ENCODE measurements around the gene RAB11FIP5. TPM values are rescaled to one million over a fixed set of nuclear protein-coding genes. Genes with fewer than 3 reads are reported as not detected.
A peak's percentile ranks its signal among the peaks of the same experiment; 100 is the strongest.

RAB11FIP5 gene
- total and polyA plus RNA-seq, 7 donors: 13.0 to 24.2 (median 23.4) TPM

DNA sequence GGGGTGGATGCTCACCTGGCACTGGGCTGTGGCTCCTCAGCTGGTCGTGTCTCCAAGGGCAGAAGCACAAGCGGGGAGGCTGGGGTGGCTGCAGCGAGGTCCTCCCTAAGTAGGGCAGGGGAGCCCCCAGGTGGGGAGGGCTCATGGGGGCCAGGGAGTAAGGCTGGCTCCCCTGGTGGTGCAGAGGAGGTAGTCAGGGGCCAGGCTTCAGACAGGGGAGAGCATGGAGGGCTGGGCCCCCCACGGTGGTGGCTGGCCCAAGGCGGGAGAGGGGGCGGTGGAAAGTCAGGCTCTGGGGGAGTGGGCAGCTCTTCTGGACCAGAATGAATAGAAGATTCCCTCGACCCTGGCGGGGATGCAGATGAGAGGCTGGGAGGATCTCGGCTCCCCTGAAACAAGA is 33.1 kb downstream of the RAB11FIP5 start:
- intact Hi-C loops (cut with DNase I): loop anchor here in 1 of 2 donors (5.0 kb wide), 1 partner anchor 33 kb away; the partner anchor contains the start of gene RAB11FIP5
- Histone ChIP-seq H3K27ac (no peak overlapping the region), H3K27me3 (ENCODE audit: insufficient read depth in 3 of 3, low read length in 2 of 3) (no peaks in the 10 kb centered on the region), H3K36me3 (ENCODE audit: insufficient read depth in 1 of 2, low read depth in 1 of 2) (peaks cover 0 to 18% of the 10 kb centered on the region in 2 donors), H3K4me3 (no peak overlapping the region), H3K9me3 (no peaks in the 10 kb centered on the region), H3K4me1 (peaks cover 10% of the 10 kb centered on the region)
- no peak for DNase-seq
- WGBS, 3 donors: 84 to 88% (median 86%) methylated on average over 9 of the region's 9 CpGs
- no peak for ATAC-seq
- no peak for TF ChIP-seq CTCF (IDR thresholded peaks at IDR 0.05)

DNA sequence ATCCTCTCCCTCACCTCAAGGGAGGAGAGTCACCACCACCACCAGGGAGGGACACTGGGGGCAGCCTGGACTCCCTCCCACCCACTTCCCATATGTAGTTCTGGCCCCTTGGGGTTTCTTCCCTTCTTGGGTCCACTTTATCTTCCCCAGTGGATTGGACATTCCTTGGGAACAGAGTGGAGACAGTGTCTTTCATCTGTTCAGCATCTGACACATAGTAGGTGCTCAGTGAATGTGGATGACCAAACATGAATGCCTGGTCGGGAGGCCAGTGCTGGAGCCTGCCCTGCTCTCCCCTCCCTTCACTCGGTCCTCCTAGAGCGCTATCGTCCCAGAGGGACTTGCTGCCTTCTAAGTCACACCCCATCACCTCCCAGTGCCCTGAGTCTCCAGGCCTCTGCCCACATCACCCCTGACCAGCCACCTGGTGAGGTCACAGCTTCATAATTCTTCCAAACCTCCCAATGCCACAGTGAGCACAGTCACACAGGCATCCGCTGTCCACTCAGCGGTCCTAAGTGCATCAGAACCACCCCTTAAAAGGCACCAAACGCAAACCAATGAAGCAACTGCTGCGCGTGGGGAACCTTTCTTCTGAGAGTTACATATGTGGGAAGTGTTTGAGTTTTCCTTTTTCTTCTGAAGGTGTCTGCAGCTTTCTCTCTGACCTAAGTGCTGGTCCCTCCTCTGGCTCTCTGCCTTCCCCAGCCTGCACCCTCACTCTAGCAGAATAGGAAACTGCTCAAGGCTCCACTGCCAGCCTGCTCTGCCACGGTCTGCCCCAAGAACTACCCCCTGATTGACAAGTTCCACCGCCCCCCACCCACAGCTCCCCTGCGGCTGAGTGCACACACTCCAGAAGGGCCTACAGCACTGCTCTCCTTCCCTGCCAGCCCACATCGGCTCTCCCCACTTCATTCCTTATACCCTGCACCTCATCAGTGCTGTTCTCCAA is 34.0 kb downstream of the RAB11FIP5 start:
- 87 to 92% (median 89%) methylated on average over 13 of the region's 13 CpGs for whole genome bisulfite sequencing, 3 donors
- no peak for DNase-seq
- intact Hi-C loops (cut with DNase I): loop anchor here in 1 of 2 donors (5.0 kb wide), 1 partner anchor 34 kb away; the partner anchor contains the start of gene RAB11FIP5
- no peaks in the 10 kb centered on the region for H3K27me3 ChIP-seq (ENCODE audit: insufficient read depth in 3 of 3, low read length in 2 of 3)
- peaks cover 10% of the 10 kb centered on the region for H3K4me1 ChIP-seq
- H3K27ac ChIP-seq: no peak overlapping the region
- ATAC-seq: no peak
- TF ChIP-seq CTCF (IDR thresholded peaks at IDR 0.05): no peak
- peaks cover 0 to 15% of the 10 kb centered on the region in 2 donors for H3K36me3 ChIP-seq (ENCODE audit: insufficient read depth in 1 of 2, low read depth in 1 of 2)
- H3K9me3 ChIP-seq: no peaks in the 10 kb centered on the region
- no peak overlapping the region for H3K4me3 ChIP-seq

DNA sequence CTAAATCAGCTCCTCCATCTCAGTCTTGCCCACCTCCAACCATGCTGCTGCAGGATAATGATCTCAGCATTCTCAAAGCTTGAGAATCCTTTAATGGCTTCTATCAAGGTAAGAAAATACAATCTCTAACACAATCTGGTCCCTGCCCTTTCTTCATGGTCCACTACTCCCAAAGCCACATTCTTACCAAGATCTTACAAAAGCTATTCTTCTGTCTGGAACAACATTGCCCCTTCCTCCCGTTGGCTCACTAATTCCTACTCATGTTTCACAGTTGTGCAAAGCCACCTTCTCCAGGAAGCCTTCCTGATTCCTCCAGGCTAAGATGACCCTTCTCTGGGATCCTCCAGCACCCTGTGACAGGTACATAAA is 35.3 kb downstream of the RAB11FIP5 start:
- ATAC-seq: no peak
- H3K27me3 ChIP-seq (ENCODE audit: insufficient read depth in 3 of 3, low read length in 2 of 3): no peaks in the 10 kb centered on the region
- WGBS, 3 donors: 77 to 89% (median 88%) methylated on average over 1 of the region's 1 CpG
- DNase-seq: no peak
- intact Hi-C loops (cut with DNase I): loop anchor here in 1 of 2 donors (5.0 kb wide), 1 partner anchor 35 kb away; the partner anchor contains the start of gene RAB11FIP5
- peaks cover 15% of the 10 kb centered on the region for H3K4me1 ChIP-seq
- TF ChIP-seq CTCF (IDR thresholded peaks at IDR 0.05): no peak
- H3K9me3 ChIP-seq: no peaks in the 10 kb centered on the region
- no peak overlapping the region for H3K27ac ChIP-seq
- H3K4me3 ChIP-seq: no peak overlapping the region
- H3K36me3 ChIP-seq (ENCODE audit: insufficient read depth in 1 of 2, low read depth in 1 of 2): peaks cover 0 to 15% of the 10 kb centered on the region in 2 donors

- ATAC-seq (no peak), DNase-seq (no peak)
- H3K9me3 ChIP-seq: no peaks in the 10 kb centered on the region
- intact Hi-C loops (cut with DNase I): loop anchor here in 1 of 2 donors (5.0 kb wide), 1 partner anchor 35 kb away; the partner anchor contains the start of gene RAB11FIP5
- no peaks in the 10 kb centered on the region for H3K27me3 ChIP-seq (ENCODE audit: insufficient read depth in 3 of 3, low read length in 2 of 3)
- peaks cover 15% of the 10 kb centered on the region for H3K4me1 ChIP-seq
- H3K27ac ChIP-seq: peak overlapping the region; percentile 83
- no peak for TF ChIP-seq CTCF (IDR thresholded peaks at IDR 0.05)
- peaks cover 0 to 15% of the 10 kb centered on the region in 2 donors for H3K36me3 ChIP-seq (ENCODE audit: insufficient read depth in 1 of 2, low read depth in 1 of 2)
- no peak overlapping the region for H3K4me3 ChIP-seq
- WGBS, 3 donors: 85 to 92% (median 88%) methylated on average over 8 of the region's 8 CpGs
Observed at GRCh38 chr2:73076701-73077423, 35.9 kb downstream of the RAB11FIP5 start.

Measured in psoas muscle (tissue), 8 donors.